Measurements from ENCODE around the gene FHOD3.

FHOD3 gene

DNA sequence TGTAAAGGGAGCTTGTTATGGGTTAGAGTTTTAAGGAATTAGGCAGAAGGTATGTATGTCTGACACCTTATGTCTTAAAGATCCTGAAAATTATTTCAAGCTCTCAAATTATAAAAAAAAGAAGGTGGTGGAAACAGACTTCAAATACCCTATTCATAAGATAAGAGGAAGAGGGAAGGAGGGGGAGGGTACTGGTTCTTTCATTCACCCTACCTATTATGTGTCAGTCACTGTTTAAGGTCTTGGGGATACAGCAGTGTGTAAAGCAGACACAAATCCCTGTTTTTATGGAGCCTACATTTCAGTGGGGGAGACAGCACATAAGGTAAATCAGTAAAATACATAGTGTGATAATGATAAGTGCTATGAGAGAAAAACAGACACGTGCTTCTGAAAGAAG lies 184.4 kb downstream of the FHOD3 start:
- TF ChIP-seq TAF1 (IDR thresholded peaks at IDR 0.05; ENCODE audit: borderline replicate concordance, insufficient read depth, low read length) (no peak), FOXP2 (optimal IDR thresholded peaks at IDR 0.05; ENCODE audit: borderline replicate concordance, extremely low read depth, extremely low read length, insufficient read depth) (no peak), SIN3A (IDR thresholded peaks at IDR 0.05; ENCODE audit: borderline replicate concordance, insufficient read depth, low read length) (no peak), POLR2AphosphoS5 (IDR thresholded peaks at IDR 0.05; ENCODE audit: low read depth, low read length) (no peak)

DNA sequence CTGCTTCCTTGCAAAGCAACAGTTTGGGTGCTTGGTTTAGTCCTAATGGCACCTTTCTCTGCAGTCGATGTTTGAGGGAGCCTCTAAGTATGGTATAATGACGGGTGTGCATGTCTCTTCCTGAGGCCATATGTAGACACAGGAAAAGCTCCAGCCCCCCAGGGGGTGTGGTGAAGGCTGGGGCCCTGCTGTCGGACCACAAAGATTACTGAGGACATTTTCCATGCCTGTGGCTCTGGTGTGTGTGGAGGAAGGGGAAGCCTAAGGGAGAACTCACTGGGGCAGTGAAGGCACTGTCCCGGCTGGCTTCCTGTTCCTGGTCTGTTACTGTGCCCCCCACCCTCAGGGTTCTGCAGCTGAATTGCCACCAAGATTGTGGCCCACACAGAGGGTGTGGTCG lies 187.1 kb downstream of the FHOD3 start:
- TF ChIP-seq, protein P1, sequence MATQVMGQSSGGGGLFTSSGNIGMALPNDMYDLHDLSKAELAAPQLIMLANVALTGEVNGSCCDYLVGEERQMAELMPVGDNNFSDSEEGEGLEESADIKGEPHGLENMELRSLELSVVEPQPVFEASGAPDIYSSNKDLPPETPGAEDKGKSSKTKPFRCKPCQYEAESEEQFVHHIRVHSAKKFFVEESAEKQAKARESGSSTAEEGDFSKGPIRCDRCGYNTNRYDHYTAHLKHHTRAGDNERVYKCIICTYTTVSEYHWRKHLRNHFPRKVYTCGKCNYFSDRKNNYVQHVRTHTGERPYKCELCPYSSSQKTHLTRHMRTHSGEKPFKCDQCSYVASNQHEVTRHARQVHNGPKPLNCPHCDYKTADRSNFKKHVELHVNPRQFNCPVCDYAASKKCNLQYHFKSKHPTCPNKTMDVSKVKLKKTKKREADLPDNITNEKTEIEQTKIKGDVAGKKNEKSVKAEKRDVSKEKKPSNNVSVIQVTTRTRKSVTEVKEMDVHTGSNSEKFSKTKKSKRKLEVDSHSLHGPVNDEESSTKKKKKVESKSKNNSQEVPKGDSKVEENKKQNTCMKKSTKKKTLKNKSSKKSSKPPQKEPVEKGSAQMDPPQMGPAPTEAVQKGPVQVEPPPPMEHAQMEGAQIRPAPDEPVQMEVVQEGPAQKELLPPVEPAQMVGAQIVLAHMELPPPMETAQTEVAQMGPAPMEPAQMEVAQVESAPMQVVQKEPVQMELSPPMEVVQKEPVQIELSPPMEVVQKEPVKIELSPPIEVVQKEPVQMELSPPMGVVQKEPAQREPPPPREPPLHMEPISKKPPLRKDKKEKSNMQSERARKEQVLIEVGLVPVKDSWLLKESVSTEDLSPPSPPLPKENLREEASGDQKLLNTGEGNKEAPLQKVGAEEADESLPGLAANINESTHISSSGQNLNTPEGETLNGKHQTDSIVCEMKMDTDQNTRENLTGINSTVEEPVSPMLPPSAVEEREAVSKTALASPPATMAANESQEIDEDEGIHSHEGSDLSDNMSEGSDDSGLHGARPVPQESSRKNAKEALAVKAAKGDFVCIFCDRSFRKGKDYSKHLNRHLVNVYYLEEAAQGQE (IDR thresholded peaks at IDR 0.05; ENCODE audit: insufficient read depth in 1 of 2, low read depth in 2 of 2, low read length in 2 of 2), result no peak
- no peak for TF ChIP-seq FOXP2 (optimal IDR thresholded peaks at IDR 0.05; ENCODE audit: borderline replicate concordance, extremely low read depth, extremely low read length, insufficient read depth)
- no peak for TF ChIP-seq TAF1 (IDR thresholded peaks at IDR 0.05; ENCODE audit: borderline replicate concordance, insufficient read depth, low read length)
- no peak for TF ChIP-seq POLR2AphosphoS5 (IDR thresholded peaks at IDR 0.05; ENCODE audit: low read depth, low read length)
- TF ChIP-seq SIN3A (IDR thresholded peaks at IDR 0.05; ENCODE audit: borderline replicate concordance, insufficient read depth, low read length), result no peak

DNA sequence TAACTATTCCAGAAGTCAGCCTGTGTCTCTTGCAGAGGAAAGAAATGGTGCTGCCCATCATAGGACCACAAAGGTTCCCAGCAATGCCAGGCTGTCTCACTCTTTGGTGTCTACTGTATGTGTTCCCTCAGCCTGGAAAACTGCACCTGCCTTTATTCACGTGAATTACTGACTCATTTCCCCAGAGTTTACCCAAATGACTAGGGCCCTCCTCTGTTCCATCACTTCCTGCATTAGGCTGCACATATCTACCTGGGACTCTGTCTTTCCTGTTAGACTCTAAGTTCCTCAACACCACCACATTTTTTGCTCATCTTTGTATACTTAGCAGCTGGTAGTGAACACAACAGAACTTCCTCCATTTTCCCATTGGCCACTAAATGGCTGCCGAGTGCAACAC lies 188.3 kb downstream of the FHOD3 start:
- TF ChIP-seq SIN3A (IDR thresholded peaks at IDR 0.05; ENCODE audit: borderline replicate concordance, insufficient read depth, low read length), result no peak
- TF ChIP-seq TAF1 (IDR thresholded peaks at IDR 0.05; ENCODE audit: borderline replicate concordance, insufficient read depth, low read length), result no peak
- no peak for TF ChIP-seq FOXP2 (optimal IDR thresholded peaks at IDR 0.05; ENCODE audit: borderline replicate concordance, extremely low read depth, extremely low read length, insufficient read depth)
- TF ChIP-seq POLR2AphosphoS5 (IDR thresholded peaks at IDR 0.05; ENCODE audit: low read depth, low read length), result no peak
- TF ChIP-seq, protein P1 (IDR thresholded peaks at IDR 0.05; ENCODE audit: insufficient read depth in 1 of 2, low read depth in 2 of 2, low read length in 2 of 2), result no peak

DNA sequence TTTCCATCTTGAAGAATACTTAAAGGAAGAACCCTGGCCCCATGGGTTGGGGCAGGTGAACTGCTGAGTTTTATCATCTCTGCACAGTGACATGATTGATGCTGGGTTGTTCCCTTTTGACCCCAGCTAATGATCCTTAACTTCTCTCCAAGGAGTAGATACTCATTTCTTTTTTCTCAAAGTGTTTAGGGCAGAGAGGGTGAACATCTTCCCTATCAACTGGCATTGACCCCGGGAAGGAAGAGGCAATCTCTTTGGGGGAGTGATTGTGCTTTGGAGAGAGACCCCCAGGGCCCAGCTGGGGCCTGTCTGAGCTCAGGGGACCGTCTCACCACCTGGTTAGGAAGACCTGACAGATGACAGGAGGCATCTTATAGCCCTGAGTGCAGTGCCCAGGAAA lies 190.6 kb downstream of the FHOD3 start:
- TF ChIP-seq, protein P1 (IDR thresholded peaks at IDR 0.05; ENCODE audit: insufficient read depth in 1 of 2, low read depth in 2 of 2, low read length in 2 of 2), result no peak
- TF ChIP-seq POLR2AphosphoS5 (IDR thresholded peaks at IDR 0.05; ENCODE audit: low read depth, low read length), result no peak
- TF ChIP-seq TAF1 (IDR thresholded peaks at IDR 0.05; ENCODE audit: borderline replicate concordance, insufficient read depth, low read length), result no peak
- TF ChIP-seq FOXP2 (optimal IDR thresholded peaks at IDR 0.05; ENCODE audit: borderline replicate concordance, extremely low read depth, extremely low read length, insufficient read depth), result no peak
- no peak for TF ChIP-seq SIN3A (IDR thresholded peaks at IDR 0.05; ENCODE audit: borderline replicate concordance, insufficient read depth, low read length)

DNA sequence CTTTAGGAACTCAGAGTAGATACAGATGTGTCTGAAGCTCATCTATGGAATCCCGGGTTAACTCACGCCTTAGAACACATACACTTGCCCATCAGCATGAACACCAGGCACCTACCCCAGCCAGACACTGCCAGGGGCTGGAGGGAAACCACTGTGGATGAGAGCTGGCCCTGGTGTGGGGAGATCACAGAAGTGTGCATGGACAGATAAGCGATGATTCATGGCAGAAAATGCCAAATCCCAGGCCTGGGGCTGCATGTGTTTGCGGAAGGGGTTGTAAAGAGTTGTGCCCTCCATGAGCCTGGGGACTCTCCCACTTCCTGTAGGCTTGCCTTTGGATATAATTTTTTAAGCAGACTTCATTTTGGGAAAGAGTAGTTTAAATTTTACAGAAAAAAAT lies 193.4 kb downstream of the FHOD3 start:
- no peak for TF ChIP-seq TAF1 (IDR thresholded peaks at IDR 0.05; ENCODE audit: borderline replicate concordance, insufficient read depth, low read length)
- TF ChIP-seq, protein P1 (IDR thresholded peaks at IDR 0.05; ENCODE audit: insufficient read depth in 1 of 2, low read depth in 2 of 2, low read length in 2 of 2), result no peak
- TF ChIP-seq SIN3A (IDR thresholded peaks at IDR 0.05; ENCODE audit: borderline replicate concordance, insufficient read depth, low read length), result no peak
- no peak for TF ChIP-seq FOXP2 (optimal IDR thresholded peaks at IDR 0.05; ENCODE audit: borderline replicate concordance, extremely low read depth, extremely low read length, insufficient read depth)
- no peak for TF ChIP-seq POLR2AphosphoS5 (IDR thresholded peaks at IDR 0.05; ENCODE audit: low read depth, low read length)

Data from PFSK-1 (cell line).